Stimulated activated CD8-positive, alpha-beta memory T cell treated with anti-CD3 and anti-CD28 coated beads, Interleukin-2, amount 100 ng/mL, for 1 hour (primary cell): ENCODE measurements around the gene SLC10A3.
A peak's percentile ranks its signal among the peaks of the same experiment; 100 is the strongest.

Source experiments
- DNase-seq, 2 donors: peaks; one replicate each; pipeline ENCODE4 v3.0.0-alpha.2; 2020; ENCODE audit warnings: low read depth in 2 of 2

SLC10A3 gene

GRCh38 chrX:154484255-154485149 lies 5.9 kb downstream of the SLC10A3 start:
- no peak for DNase-seq

- DNase-seq, result no peak
Observed at GRCh38 chrX:154483325-154483724, 7.1 kb downstream of the SLC10A3 start.

DNA sequence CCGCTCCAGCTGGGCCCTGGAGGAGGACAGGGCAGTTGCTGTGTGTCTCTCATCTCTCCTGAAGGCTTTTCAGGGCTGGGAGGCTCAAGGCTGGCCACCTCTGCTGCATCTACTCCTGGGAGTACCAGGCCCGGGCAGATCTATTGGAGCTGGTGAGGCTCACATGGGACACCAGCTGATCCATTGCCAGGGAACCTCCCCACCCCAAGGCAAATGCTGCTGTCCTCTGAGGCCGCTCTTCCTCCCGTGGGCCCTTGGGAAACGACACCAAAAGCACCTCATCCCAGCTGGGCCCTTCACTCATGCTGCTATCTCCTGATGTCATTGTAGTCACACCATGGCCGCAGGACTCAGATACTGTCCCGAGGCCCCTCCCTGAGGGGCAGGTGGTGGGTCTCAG lies 7.6 kb downstream of the SLC10A3 start:
- DNase-seq, result no peak

GRCh38 chrX:154481911-154482601 lies 8.4 kb downstream of the SLC10A3 start:
- no peak for DNase-seq

DNA sequence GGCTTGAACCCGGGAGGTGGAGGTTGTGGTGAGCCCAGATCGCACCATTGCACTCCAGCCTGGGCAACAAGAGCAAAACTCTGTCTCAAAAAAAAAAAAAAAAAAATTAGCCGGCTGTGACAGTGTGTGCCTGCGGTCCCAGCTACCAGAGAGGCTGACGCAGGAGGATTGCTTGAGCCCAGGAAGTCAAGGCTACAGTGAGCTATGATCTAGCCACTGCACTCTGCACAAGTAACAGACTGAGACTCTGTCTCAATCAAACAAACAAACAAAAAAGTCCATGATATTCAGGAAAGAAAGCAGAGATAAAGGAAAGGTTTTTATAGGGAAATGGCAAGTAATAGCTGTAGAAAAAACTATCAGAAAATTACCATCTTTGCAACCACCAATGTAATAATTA lies 9.2 kb downstream of the SLC10A3 start:
- no peak for DNase-seq

DNA sequence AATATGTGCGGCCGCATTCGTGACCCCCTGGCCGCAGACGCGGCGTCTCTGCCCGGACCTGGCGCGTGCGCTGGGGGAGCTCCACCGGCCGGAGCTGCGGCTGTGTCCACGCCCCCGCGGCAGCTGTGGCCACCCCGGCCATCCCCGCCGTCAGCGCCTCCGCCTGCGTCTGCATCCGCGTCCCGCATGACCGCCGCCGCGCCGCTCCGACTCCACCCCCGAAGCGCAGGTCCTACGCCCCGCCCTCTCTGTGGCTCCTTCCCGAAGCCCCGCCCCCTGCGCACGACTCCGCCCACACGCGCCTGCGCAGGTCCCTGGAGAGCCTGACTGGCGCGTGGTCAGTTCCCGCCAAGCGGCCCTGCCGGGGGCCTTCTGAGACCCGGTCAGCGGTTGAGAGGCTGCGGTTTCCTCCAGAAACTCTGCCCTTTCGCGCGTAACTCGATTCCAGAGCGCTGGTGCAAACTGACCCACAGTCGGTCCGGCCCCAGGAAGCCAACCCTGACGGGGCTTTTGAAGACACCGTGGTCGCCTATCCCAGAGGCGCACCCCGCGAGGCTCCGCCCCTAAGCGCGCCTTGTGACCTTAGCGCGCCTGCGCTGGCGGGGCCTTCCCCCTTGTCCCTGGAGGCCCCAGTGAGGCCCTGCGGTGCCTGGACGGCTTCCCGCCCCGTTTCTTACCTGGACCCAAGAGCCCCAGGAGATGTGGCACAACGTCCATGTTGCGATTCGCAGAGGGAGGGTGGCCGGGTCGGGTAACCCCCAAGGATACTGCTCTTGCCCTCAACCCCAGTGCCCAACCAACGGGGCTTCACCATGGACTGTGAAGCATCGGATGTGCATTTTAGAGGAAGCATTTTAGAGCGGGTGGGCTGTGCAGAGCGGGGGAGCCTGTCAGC lies 11.5 kb downstream of the SLC10A3 start, which contains the start of gene LAGE3:
Gene LAGE3, minus strand, starts transcription at position 554 of the 895 bp plus-strand sequence. Its CDS starts 366 bp downstream, at position 188.
- peak; percentile 89 for DNase-seq

GRCh38 chrX:154477891-154478477 lies 12.4 kb downstream of the SLC10A3 start:
- DNase-seq, result no peak

- no peak for DNase-seq
Observed at GRCh38 chrX:154476821-154477220, 13.6 kb downstream of the SLC10A3 start.

DNA sequence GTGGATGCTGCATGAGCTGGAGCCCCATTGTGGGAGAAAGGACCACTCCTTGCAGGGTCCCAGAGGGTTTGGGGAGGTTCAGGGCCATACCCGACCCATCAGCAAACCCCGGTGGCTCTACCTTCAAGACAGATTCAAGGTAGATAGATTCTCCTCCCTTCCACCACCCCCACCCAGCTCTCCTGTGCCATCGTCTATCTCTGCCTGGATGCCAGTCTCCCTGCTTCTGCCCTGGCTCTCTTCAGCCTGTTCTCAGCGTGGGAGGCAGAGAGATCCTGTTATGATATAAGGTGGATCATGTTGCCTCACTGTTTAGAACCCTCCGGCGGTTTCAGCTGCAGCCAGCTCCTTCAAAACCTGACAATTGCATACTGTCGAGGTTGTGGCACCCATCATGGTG lies 16.7 kb downstream of the SLC10A3 start:
- DNase-seq, result no peak

DNA sequence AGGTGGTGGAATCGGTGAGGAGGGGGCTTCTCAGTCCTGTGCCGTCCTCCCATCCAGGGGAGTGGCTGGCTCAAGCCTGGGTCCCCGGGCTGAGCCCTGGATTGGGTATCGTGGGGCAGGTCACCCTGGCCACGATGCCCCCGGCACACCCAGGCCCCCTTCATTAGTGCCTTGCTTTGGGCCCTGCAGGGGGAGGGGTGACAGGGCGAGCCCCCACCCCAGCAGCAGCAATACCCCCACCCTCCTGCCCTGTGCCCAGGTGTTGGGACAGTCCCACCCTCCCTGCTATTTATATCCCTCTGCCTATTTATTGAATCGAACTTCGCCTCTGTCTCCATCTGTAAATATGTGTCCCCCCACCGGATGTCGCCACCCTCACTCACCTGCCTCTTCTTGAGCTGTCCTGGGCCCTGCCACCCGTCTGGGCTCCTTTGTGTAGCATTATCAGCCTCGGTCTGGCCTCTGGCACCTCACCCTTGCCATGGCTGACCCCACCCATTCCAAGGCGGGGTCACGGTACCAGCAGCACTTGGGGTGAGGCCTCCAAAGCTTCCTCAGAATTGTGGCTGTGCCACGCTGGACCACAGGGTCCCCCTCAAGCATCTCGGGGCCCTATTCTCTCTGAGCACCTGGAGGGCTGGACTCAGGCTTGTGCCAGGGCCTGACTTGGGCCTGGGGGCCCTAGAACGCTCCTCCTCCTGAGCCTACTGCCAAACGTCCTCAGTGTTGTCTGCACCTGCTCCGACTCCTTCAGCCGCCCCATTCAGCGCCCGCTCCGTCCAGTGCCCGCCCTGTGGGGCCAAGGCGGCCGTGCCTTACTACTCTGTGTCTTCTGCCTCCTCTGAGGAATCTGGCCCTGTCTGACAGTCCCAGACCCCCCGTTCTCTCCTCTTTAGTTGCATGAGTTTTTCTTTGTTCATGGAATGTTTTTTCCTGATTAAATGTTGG lies 17.5 kb downstream of the SLC10A3 start:
- DNase-seq, result no peak

DNA sequence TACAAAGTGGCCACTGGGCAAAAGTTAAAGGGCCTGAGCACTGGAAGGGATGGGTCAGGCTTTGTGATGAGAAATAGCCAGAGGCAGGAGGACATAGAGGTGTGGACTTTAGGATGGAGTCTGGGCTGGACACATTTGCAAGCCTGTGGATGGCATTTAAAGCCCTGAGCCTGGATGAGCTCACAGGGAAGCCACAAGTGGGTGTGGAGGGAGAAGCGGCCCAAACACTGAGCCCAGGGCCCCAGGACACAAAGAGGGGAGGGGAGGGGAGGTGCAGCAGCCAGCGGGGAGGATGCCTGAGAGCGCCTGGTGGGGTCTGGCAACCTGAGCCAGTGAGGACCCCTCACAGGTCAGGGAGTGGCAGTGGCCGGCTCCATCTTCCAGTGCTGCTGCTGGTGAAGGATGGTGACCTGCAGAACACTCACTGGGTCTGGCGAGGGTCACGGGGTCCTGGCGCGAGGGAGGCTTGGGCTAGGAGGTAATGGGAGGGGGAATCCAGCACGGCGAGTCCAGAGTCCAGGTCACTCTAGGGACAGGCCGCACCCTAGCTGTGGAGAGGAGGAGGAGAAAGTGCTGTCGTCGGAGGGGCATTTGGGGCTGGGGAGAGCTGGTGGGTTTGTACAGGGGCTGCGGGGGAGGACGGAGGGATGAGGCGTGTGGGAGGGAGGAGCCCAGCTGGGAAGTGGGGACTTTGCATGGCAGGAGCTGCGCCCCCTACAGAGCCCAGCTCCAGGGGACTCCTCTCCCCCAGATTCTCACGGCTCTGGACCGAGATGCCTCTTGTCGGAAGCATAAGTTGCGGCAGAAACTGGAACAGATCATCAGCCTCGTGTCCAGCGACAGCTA lies 18.4 kb downstream of the SLC10A3 start:
- no peak for DNase-seq

DNA sequence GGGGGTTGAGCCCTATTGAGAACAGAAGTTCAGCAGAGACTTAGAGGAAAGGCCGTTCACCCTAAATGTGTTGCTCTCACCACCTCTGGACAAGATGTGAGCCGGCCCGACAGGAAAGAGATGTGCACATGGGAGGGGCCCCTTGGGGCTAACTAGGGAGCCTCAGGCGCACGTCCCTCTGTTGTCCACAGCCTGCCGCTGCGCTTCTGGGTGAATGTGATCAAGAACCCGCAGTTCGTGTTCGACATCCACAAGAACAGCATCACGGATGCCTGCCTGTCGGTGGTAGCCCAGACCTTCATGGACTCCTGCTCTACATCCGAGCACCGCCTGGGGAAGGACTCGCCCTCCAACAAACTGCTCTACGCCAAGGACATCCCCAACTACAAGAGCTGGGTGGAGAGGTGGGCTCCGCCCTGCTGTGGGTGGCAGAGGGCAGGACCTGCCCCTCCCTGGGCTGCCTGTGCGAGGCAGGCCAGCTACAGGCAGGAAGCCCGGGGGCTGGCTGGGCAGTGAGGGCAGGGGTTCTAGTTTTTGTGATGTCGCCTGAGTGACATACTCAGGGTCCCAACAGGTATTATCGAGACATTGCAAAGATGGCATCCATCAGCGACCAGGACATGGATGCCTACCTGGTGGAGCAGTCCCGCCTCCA lies 19.4 kb downstream of the SLC10A3 start:
- no peak for DNase-seq

DNA sequence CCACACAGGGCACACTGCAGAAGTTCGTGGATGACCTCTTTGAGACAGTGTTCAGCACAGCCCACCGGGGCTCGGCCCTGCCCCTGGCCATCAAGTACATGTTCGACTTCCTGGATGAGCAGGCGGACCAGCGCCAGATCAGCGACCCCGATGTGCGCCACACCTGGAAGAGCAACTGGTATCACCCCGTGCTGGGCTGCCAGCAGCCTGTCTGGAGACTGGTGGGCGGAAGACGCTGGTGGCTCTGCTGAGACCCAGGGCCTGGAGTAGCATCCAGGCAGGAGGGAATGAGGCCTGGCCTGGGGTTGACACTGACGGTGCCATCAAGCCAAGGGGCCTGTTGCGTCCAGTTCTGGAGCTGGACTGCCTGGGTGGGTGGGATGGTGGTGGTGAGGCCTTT lies 20.0 kb downstream of the SLC10A3 start:
- DNase-seq, result no peak

GRCh38 chrX:154469880-154470279 lies 20.5 kb downstream of the SLC10A3 start:
- DNase-seq, result no peak

- no peak for DNase-seq
Observed at GRCh38 chrX:154469114-154469513, 21.3 kb downstream of the SLC10A3 start.

DNA sequence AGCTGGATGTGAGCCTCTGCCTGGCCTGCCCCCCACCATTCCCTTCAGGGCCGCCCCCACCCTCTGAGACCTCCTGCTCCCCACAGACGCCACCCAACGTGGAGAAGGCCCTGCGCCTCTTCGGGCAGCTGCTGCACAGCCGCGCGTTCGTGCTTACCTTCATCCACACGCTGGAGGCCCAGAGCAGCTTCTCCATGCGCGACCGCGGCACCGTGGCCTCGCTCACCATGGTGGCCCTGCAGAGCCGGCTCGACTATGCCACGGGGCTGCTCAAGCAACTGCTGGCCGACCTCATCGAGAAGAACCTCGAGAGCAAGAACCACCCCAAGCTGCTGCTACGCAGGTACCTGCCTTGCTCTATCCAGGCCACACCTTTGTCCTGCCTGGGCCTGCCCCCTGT lies 22.2 kb downstream of the SLC10A3 start:
- DNase-seq, result no peak

GRCh38 chrX:154467556-154467955 lies 22.9 kb downstream of the SLC10A3 start:
- DNase-seq, result no peak

- no peak for DNase-seq
Observed at GRCh38 chrX:154466907-154467306, 23.5 kb downstream of the SLC10A3 start.

GRCh38 chrX:154466036-154466435 lies 24.4 kb downstream of the SLC10A3 start:
- no peak for DNase-seq
